H9 (cell line): ENCODE data around the gene FLNC. TPM values are rescaled to one million over a fixed set of nuclear protein-coding genes. Genes with fewer than 3 reads are reported as not detected.

Experiments used
- DNase-seq: peaks from one replicate; pipeline ENCODE4 v3.0.0-alpha.2; 2017
- H2AFZ ChIP-seq: one replicate; pipeline ENCODE4 v1.6.1; 2013; ENCODE audit warnings: mild to moderate bottlenecking, low read length, control low read depth, moderate library complexity
- H2AK5ac ChIP-seq: 2 replicates; pipeline ENCODE4 v1.6.1; 2013; ENCODE audit warnings: low read length, control low read depth, mixed read lengths; ENCODE audit not compliant: insufficient read length
- H2BK120ac ChIP-seq: one replicate; pipeline ENCODE4 v1.6.1; 2013; ENCODE audit warnings: low read depth, mild to moderate bottlenecking, low read length, control low read depth, inconsistent platforms; ENCODE audit not compliant: poor library complexity, severe bottlenecking
- H2BK12ac ChIP-seq: 2 replicates; pipeline ENCODE4 v1.6.1; 2013; ENCODE audit warnings: low read length, control low read depth, mixed read lengths, low read depth; ENCODE audit not compliant: insufficient read length
- H2BK15ac ChIP-seq: 2 replicates; pipeline ENCODE4 v1.6.1; 2013; ENCODE audit warnings: low read depth, low read length, control low read depth
- H2BK20ac ChIP-seq: one replicate; pipeline ENCODE4 v1.6.1; 2013; ENCODE audit warnings: low read depth, mild to moderate bottlenecking, low read length, control low read depth, inconsistent platforms; ENCODE audit not compliant: poor library complexity, severe bottlenecking
- H2BK5ac ChIP-seq: 2 replicates; pipeline ENCODE4 v1.6.1; 2013; ENCODE audit warnings: low read length, control low read depth, mixed read lengths; ENCODE audit not compliant: insufficient read length
- H3K14ac ChIP-seq: 2 replicates; pipeline ENCODE4 v1.6.1; 2013; ENCODE audit warnings: low read length, control low read depth; ENCODE audit not compliant: insufficient read depth
- H3K18ac ChIP-seq: 2 replicates; pipeline ENCODE4 v1.6.1; 2013; ENCODE audit warnings: low read depth, mild to moderate bottlenecking, mixed read lengths, low read length, control low read depth; ENCODE audit not compliant: insufficient read length
- H3K23ac ChIP-seq: 2 replicates; pipeline ENCODE4 v1.6.1; 2013; ENCODE audit warnings: low read length, control low read depth, mixed read lengths, low read depth; ENCODE audit not compliant: insufficient read length
- H3K23me2 ChIP-seq: 2 replicates; pipeline ENCODE4 v1.6.1; 2013; ENCODE audit warnings: low read depth, mild to moderate bottlenecking, mixed read lengths, low read length, control low read depth; ENCODE audit not compliant: insufficient read length, poor library complexity, severe bottlenecking
- H3K27ac ChIP-seq: 2 replicates; pipeline ENCODE4 v1.5.1; 2013; ENCODE audit warnings: low read length, control low read depth, mixed read lengths, low read depth; ENCODE audit not compliant: insufficient read length
- H3K27me3 ChIP-seq: 2 replicates; pipeline ENCODE4 v1.6.1; 2013; ENCODE audit warnings: low read length, control low read depth, inconsistent platforms; ENCODE audit not compliant: insufficient read depth
- H3K4ac ChIP-seq: 2 replicates; pipeline ENCODE4 v1.6.1; 2013; ENCODE audit warnings: low read depth, mild to moderate bottlenecking, control low read depth, inconsistent platforms, low read length, moderate library complexity
- H3K4me1 ChIP-seq: 2 replicates; pipeline ENCODE4 v1.6.1; 2013; ENCODE audit warnings: low read length, control low read depth, inconsistent platforms; ENCODE audit not compliant: insufficient read depth
- H3K4me2 ChIP-seq: 2 replicates; pipeline ENCODE4 v1.6.1; 2013; ENCODE audit warnings: low read length, control low read depth, mixed read lengths; ENCODE audit not compliant: insufficient read length, insufficient read depth
- H3K56ac ChIP-seq: 2 replicates; pipeline ENCODE4 v1.6.1; 2013; ENCODE audit warnings: low read depth, mild to moderate bottlenecking, mixed read lengths, low read length, control low read depth; ENCODE audit not compliant: insufficient read length
- H3K79me1 ChIP-seq: 2 replicates; pipeline ENCODE4 v1.6.1; 2013; ENCODE audit warnings: low read depth, mild to moderate bottlenecking, moderate library complexity, low read length, control low read depth, inconsistent platforms; ENCODE audit not compliant: insufficient read depth, poor library complexity, severe bottlenecking
- H3K79me2 ChIP-seq: 2 replicates; pipeline ENCODE4 v1.6.1; 2013; ENCODE audit warnings: low read length, control low read depth, inconsistent platforms; ENCODE audit not compliant: insufficient read depth
- H3K9ac ChIP-seq: 2 replicates; pipeline ENCODE4 v1.6.1; 2013; ENCODE audit warnings: low read length, control low read depth, mixed read lengths; ENCODE audit not compliant: insufficient read length; ENCODE audit errors: extremely low read depth
- H3K9me3 ChIP-seq: one replicate; pipeline ENCODE4 v1.6.1; 2013; ENCODE audit warnings: low read depth, low read length, inconsistent platforms; ENCODE audit not compliant: control insufficient read depth
- H3T11ph ChIP-seq: one replicate; pipeline ENCODE4 v1.6.1; 2013; ENCODE audit warnings: mild to moderate bottlenecking, low read length, control low read depth, inconsistent platforms
- H4K20me1 ChIP-seq: one replicate; pipeline ENCODE4 v1.6.1; 2013; ENCODE audit not compliant: control insufficient read depth, insufficient read length, insufficient read depth
- H4K5ac ChIP-seq: 2 replicates; pipeline ENCODE4 v1.6.1; 2013; ENCODE audit warnings: low read depth, mild to moderate bottlenecking, mixed read lengths, low read length, control low read depth; ENCODE audit not compliant: insufficient read length
- H4K8ac ChIP-seq: replicated peaks from 2 replicates; pipeline ENCODE4 v1.6.1; 2013; ENCODE audit warnings: low read length, control low read depth, mixed read lengths, low read depth; ENCODE audit not compliant: insufficient read length
- H4K91ac ChIP-seq: 2 replicates; pipeline ENCODE4 v1.6.1; 2013; ENCODE audit warnings: low read depth, mild to moderate bottlenecking, moderate library complexity, mixed read lengths, low read length, control low read depth; ENCODE audit not compliant: insufficient read length
- H3K27ac Mint-ChIP-seq, 3 experiments: 2 replicates in 2 of 3; 3 replicates in 1 of 3; pipeline ENCODE4 v1.8.0; 2020 to 2021; ENCODE audit warnings: mixed read lengths in 3 of 3, mild to moderate bottlenecking in 1 of 3, moderate library complexity in 1 of 3
- H3K27me3 Mint-ChIP-seq: 2 replicates; pipeline ENCODE4 v1.8.0; 2021; ENCODE audit warnings: low read depth, mild to moderate bottlenecking, moderate library complexity, mixed read lengths
- H3K36me3 Mint-ChIP-seq, 3 experiments: 2 replicates in 2 of 3; 3 replicates in 1 of 3; pipeline ENCODE4 v1.8.0; 2020 to 2021; ENCODE audit warnings: low read depth in 3 of 3, mixed read lengths in 3 of 3; ENCODE audit not compliant: insufficient read depth in 1 of 3
- H3K4me1 Mint-ChIP-seq, 2 experiments: 2 replicates each; pipeline ENCODE4 v1.8.0; 2020; ENCODE audit warnings: mixed read lengths in 2 of 2
- H3K4me3 Mint-ChIP-seq, 2 experiments: 2 replicates in 1 of 2; 3 replicates in 1 of 2; pipeline ENCODE4 v1.8.0; 2020 to 2021; ENCODE audit warnings: mild to moderate bottlenecking in 2 of 2, mixed read lengths in 2 of 2, moderate library complexity in 1 of 2
- H3K9me3 Mint-ChIP-seq, 2 experiments: 2 replicates in 1 of 2; 3 replicates in 1 of 2; pipeline ENCODE4 v1.8.0; 2020; ENCODE audit warnings: mild to moderate bottlenecking in 2 of 2, mixed read lengths in 2 of 2, moderate library complexity in 1 of 2
- CTCF ChIP-seq: fragments of 200-600 bp; sonication (generic); conservative IDR thresholded peaks from 3 replicates; pipeline ENCODE4 v1.8.0; 2021; ENCODE audit warnings: antibody characterized with exemption, mild to moderate bottlenecking
- WGBS: extraction: QIAGEN DNeasy Blood & Tissue Kit; methylation state at CpG from one replicate; pipeline ENCODE4 v1.1.7; 2013; ENCODE audit warnings: missing lambda C conversion rate, low lambda C conversion rate, mixed read lengths; ENCODE audit not compliant: insufficient read length; ENCODE audit errors: extremely low coverage; 5-methylcytosine and 5-hydroxymethylcytosine counted together
- total RNA-seq: library from RNA; stranded (reverse); gene quantifications from 2 replicates; pipeline ENCODE4 v1.2.1, GENCODE V29; 2021

FLNC gene
- total RNA-seq, 1 experiment from 2014 or later: 12.2 TPM

GRCh38 chr7:128889121-128889520, 58.9 kb downstream of the FLNC start:
- Histone ChIP-seq H3K4me1 (no peaks in the 10 kb centered on the region), H3T11ph (no peak overlapping the region), H3K23me2 (peaks cover 9% of the 10 kb centered on the region), H2BK5ac (no peak overlapping the region), H3K4me2 (no peak overlapping the region), H3K18ac (no peak overlapping the region), H3K9ac (no peak overlapping the region), H3K56ac (no peak overlapping the region), H4K8ac (no peak overlapping the region), H2BK15ac (no peak overlapping the region), H2BK12ac (no peak overlapping the region), H4K91ac (no peak overlapping the region), H2BK120ac (no peak overlapping the region), H2AFZ (no peak overlapping the region), H3K27ac (no peak overlapping the region), H3K14ac (no peak overlapping the region), H3K79me1 (no peaks in the 10 kb centered on the region), H4K5ac (no peak overlapping the region), H3K79me2 (no peaks in the 10 kb centered on the region), H2BK20ac (no peak overlapping the region), H3K27me3 (no peaks in the 10 kb centered on the region), H4K20me1 (no peaks in the 10 kb centered on the region), H2AK5ac (no peak overlapping the region), H3K4ac (no peak overlapping the region), H3K9me3 (no peaks in the 10 kb centered on the region), H3K23ac (no peak overlapping the region)
- H3K27ac Mint-ChIP-seq: peak overlapping the region in 1 of 3 experiments; percentile 44; a peak in 3 of 7 replicates
- no CpG with 5 or more reads among the region's 8 CpGs for WGBS
- H3K27me3 Mint-ChIP-seq: peaks cover 11% of the 10 kb centered on the region
- DNase-seq: no peak
- peaks cover 3 to 5% of the 10 kb centered on the region in 2 experiments; a peak in 3 of 4 replicates for H3K4me1 Mint-ChIP-seq
- no peak for TF ChIP-seq CTCF
- H3K9me3 Mint-ChIP-seq: no peaks in the 10 kb centered on the region
- H3K4me3 Mint-ChIP-seq: no peak overlapping the region
- no peaks in the 10 kb centered on the region; a peak in 1 of 7 replicates for H3K36me3 Mint-ChIP-seq
